ENCODE data around the gene PFKP.

Gene PFKP

DNA sequence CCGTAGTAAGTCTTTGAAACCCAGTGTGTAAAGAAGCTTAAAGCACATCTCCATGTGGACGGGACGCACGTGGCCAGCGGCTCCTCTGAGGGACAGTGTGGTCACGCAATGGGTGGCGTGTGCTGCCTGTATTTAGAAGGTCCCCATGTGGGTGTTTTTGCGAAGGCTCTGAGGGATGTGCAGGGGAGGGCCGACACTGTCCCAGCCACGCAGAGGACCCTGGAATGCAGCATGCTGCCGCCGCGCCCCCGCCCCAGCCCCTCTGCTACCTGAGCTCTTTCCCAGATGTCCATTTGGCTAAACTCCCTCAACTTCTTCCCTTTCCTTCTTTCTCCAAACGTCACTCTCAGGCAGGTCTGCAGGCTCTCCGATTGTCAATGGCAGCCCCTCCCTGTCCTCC is 8.8 kb downstream of the PFKP start:
- no peak overlapping the region for H3K4me3 ChIP-seq (ENCODE audit: low read depth in 1 of 2, low read length in 2 of 2)
- peaks cover 97% of the 10 kb centered on the region for H3K79me2 ChIP-seq (ENCODE audit: insufficient read depth, low read length)
- H3K36me3 ChIP-seq (ENCODE audit: insufficient read depth, low read length) = peaks cover 87% of the 10 kb centered on the region
- DNase-seq = no peak
- no peak overlapping the region for H3K9ac ChIP-seq (ENCODE audit: low read depth, low read length)
- H3K4me1 ChIP-seq (ENCODE audit: insufficient read depth, low read length) = peaks cover 30% of the 10 kb centered on the region
- no peak overlapping the region for H3K4me2 ChIP-seq (ENCODE audit: insufficient read depth, low read length)
- ATAC-seq (ENCODE audit: insufficient read depth, low read depth) = no peak
- no peak for TF ChIP-seq EZH2 (IDR thresholded peaks at IDR 0.05; ENCODE audit: borderline replicate concordance, low read depth, low read length, severe bottlenecking)
- TF ChIP-seq, protein P1, sequence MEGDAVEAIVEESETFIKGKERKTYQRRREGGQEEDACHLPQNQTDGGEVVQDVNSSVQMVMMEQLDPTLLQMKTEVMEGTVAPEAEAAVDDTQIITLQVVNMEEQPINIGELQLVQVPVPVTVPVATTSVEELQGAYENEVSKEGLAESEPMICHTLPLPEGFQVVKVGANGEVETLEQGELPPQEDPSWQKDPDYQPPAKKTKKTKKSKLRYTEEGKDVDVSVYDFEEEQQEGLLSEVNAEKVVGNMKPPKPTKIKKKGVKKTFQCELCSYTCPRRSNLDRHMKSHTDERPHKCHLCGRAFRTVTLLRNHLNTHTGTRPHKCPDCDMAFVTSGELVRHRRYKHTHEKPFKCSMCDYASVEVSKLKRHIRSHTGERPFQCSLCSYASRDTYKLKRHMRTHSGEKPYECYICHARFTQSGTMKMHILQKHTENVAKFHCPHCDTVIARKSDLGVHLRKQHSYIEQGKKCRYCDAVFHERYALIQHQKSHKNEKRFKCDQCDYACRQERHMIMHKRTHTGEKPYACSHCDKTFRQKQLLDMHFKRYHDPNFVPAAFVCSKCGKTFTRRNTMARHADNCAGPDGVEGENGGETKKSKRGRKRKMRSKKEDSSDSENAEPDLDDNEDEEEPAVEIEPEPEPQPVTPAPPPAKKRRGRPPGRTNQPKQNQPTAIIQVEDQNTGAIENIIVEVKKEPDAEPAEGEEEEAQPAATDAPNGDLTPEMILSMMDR (IDR thresholded peaks at IDR 0.05; ENCODE audit: borderline replicate concordance, extremely low read depth, low read length, poor library complexity, severe bottlenecking) = no peak
- peaks cover 92% of the 10 kb centered on the region for H4K20me1 ChIP-seq (ENCODE audit: insufficient read depth, low read length)
- no peaks in the 10 kb centered on the region for H3K27me3 ChIP-seq (ENCODE audit: insufficient read depth, low read length, poor library complexity)
- H3K9me3 ChIP-seq (ENCODE audit: insufficient read depth, low read length, severe bottlenecking) = no peaks in the 10 kb centered on the region
- H2AFZ ChIP-seq (ENCODE audit: low read depth, low read length) = no peak overlapping the region
- no peak overlapping the region for H3K27ac ChIP-seq (ENCODE audit: low read length)

DNA sequence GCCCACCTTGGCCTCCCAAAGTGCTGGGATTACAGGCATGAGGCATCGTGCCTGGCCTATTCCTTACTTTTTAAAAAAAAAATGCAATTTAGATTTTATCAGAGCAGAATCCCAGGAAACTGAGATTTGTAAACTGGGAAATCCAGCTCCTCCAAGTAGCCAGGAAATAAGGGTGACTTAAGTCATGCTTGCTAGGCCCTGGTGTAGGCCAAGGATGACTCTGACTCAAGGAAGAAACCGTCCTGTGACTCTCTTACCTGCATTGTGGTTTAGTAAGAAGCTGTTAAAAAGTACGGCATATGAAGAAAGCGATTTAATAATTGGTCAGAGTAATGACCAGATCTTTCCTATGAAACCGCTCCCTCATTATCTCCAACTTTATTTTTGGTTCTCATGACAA is 10.2 kb downstream of the PFKP start:
- no peak overlapping the region for H2AFZ ChIP-seq (ENCODE audit: low read depth, low read length)
- no peak overlapping the region for H3K4me3 ChIP-seq (ENCODE audit: low read depth in 1 of 2, low read length in 2 of 2)
- peaks cover 87% of the 10 kb centered on the region for H3K36me3 ChIP-seq (ENCODE audit: insufficient read depth, low read length)
- H3K9ac ChIP-seq (ENCODE audit: low read depth, low read length) = no peak overlapping the region
- no peak for TF ChIP-seq EZH2 (IDR thresholded peaks at IDR 0.05; ENCODE audit: borderline replicate concordance, low read depth, low read length, severe bottlenecking)
- TF ChIP-seq, protein P1 (IDR thresholded peaks at IDR 0.05; ENCODE audit: borderline replicate concordance, extremely low read depth, low read length, poor library complexity, severe bottlenecking) = no peak
- no peaks in the 10 kb centered on the region for H3K9me3 ChIP-seq (ENCODE audit: insufficient read depth, low read length, severe bottlenecking)
- no peaks in the 10 kb centered on the region for H3K27me3 ChIP-seq (ENCODE audit: insufficient read depth, low read length, poor library complexity)
- peaks cover 16% of the 10 kb centered on the region for H3K4me1 ChIP-seq (ENCODE audit: insufficient read depth, low read length)
- no peak overlapping the region for H3K27ac ChIP-seq (ENCODE audit: low read length)
- DNase-seq (no peak), ATAC-seq (ENCODE audit: insufficient read depth, low read depth) (no peak)
- H3K79me2 ChIP-seq (ENCODE audit: insufficient read depth, low read length) = peaks cover 97% of the 10 kb centered on the region
- no peak overlapping the region for H3K4me2 ChIP-seq (ENCODE audit: insufficient read depth, low read length)
- peaks cover 91% of the 10 kb centered on the region for H4K20me1 ChIP-seq (ENCODE audit: insufficient read depth, low read length)

DNA sequence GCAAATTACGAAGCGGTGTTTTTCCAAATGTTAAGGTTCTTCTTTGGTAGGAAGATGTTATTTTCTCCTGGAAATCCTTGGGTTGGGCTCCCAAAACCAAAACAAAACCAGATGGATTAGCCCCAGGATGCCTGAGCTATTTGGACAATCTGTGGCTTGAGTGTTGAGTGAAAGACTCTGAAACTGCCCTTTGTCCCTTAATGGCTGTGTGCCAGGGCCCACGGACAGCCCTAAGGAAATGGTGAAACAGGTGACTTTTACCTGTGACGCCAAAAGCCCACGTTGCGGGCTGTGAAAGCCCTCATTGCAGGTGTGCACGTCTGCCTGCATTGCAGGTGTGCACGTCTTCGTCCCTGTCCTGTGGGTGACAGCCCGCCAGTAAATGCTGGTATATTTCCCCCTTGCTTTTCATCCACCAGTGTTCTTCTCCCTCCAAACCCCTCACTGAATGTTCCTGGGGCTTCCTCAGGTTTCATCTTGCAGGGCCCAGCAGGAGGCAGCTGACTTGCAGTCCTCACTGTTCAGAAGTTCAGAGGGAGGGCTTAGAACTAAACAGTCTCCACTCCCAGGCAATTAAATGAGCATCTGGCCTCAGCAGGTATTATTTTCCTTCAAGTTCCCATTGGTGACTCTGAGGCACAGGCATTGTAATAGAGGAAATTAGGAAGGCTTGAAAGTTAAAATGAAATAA is 10.7 kb downstream of the PFKP start:
- no peak overlapping the region for H3K4me2 ChIP-seq (ENCODE audit: insufficient read depth, low read length)
- H3K79me2 ChIP-seq (ENCODE audit: insufficient read depth, low read length) = peaks cover 97% of the 10 kb centered on the region
- DNase-seq = no peak
- no peak overlapping the region for H2AFZ ChIP-seq (ENCODE audit: low read depth, low read length)
- H3K4me3 ChIP-seq (ENCODE audit: low read depth in 1 of 2, low read length in 2 of 2) = no peak overlapping the region
- no peaks in the 10 kb centered on the region for H3K9me3 ChIP-seq (ENCODE audit: insufficient read depth, low read length, severe bottlenecking)
- H3K4me1 ChIP-seq (ENCODE audit: insufficient read depth, low read length) = peaks cover 11% of the 10 kb centered on the region
- ATAC-seq (ENCODE audit: insufficient read depth, low read depth) = no peak
- H3K36me3 ChIP-seq (ENCODE audit: insufficient read depth, low read length) = peaks cover 87% of the 10 kb centered on the region
- no peak overlapping the region for H3K27ac ChIP-seq (ENCODE audit: low read length)
- no peaks in the 10 kb centered on the region for H3K27me3 ChIP-seq (ENCODE audit: insufficient read depth, low read length, poor library complexity)
- no peak for TF ChIP-seq EZH2 (IDR thresholded peaks at IDR 0.05; ENCODE audit: borderline replicate concordance, low read depth, low read length, severe bottlenecking)
- TF ChIP-seq, protein P1 (IDR thresholded peaks at IDR 0.05; ENCODE audit: borderline replicate concordance, extremely low read depth, low read length, poor library complexity, severe bottlenecking) = no peak
- H4K20me1 ChIP-seq (ENCODE audit: insufficient read depth, low read length) = peaks cover 91% of the 10 kb centered on the region
- no peak overlapping the region for H3K9ac ChIP-seq (ENCODE audit: low read depth, low read length)
